Peyer's patch (tissue), 4 donors: ENCODE results near the gene WDR1.

ENCODE experiments used
- POLR2A ChIP-seq, 2 donors: fragments of 450-650 bp; IDR thresholded peaks; one replicate each; pipeline ENCODE4 v1.5.1; 2017; ENCODE audit warnings: antibody characterized with exemption in 2 of 2, mild to moderate bottlenecking in 2 of 2, moderate library complexity in 2 of 2
- TF ChIP-seq, protein P1 (sequence below), 6 experiments: fragments of 450-650 bp in 4 of 6; fragments of 200-600 bp in 2 of 6; sonication (generic) in 1 of 6; IDR thresholded peaks; one replicate each; pipeline ENCODE4 v1.5.1; 2017 to 2019; ENCODE audit warnings: antibody characterized with exemption in 6 of 6, mild to moderate bottlenecking in 3 of 6, moderate library complexity in 1 of 6

DNA sequence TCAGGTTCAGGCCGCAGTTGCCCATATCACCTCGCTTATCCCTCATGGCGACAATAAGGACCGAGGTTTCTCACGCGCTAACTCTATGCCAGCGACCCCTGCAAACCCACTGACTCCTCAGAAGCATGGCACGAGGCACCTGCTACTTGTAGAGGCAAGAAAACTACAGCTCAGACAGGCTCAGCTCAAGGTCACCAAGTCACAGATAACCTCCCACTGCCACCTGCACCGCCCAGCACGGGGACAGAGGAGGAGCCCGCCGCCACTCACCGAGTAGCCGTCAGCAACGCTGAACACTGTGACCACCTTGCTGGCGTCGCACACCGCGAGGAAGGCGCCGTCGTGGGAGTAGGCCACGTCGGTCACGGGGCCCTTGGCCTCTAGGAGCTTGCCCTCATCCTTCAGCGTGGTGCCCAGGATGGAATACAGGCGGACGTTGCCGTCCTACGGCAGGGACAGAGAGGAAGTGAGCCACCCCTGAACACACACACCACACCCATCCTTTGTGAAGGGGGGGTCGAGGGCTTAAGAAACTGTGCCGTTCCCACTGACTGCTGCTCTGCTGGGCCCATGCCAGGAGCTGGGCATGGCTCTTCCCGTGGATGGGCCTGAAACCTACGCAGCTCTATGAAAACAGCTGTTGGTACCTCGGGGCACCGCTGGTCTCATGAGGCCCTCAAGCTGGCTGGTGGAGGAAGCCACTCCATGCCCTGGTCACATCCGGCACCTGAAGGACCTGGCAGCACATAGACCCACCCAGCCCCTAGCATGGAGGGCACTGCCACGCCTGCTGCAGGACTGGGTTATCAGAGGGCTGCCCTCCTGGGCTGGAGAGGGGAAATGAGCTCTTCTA is 38.9 kb downstream of the WDR1 start:
- TF ChIP-seq, protein P1, sequence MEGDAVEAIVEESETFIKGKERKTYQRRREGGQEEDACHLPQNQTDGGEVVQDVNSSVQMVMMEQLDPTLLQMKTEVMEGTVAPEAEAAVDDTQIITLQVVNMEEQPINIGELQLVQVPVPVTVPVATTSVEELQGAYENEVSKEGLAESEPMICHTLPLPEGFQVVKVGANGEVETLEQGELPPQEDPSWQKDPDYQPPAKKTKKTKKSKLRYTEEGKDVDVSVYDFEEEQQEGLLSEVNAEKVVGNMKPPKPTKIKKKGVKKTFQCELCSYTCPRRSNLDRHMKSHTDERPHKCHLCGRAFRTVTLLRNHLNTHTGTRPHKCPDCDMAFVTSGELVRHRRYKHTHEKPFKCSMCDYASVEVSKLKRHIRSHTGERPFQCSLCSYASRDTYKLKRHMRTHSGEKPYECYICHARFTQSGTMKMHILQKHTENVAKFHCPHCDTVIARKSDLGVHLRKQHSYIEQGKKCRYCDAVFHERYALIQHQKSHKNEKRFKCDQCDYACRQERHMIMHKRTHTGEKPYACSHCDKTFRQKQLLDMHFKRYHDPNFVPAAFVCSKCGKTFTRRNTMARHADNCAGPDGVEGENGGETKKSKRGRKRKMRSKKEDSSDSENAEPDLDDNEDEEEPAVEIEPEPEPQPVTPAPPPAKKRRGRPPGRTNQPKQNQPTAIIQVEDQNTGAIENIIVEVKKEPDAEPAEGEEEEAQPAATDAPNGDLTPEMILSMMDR (IDR thresholded peaks at IDR 0.05) = no peak
- TF ChIP-seq POLR2A (IDR thresholded peaks at IDR 0.05) = no peak
